IMR-90 (cell line): ENCODE data around the gene KCMF1.

Source experiments
- FOS ChIP-seq: fragments of 150-350 bp; IDR thresholded peaks from 2 replicates; pipeline ENCODE4 v1.6.1; 2016; ENCODE audit warnings: low read depth, low read length
- POLR2A ChIP-seq: IDR thresholded peaks from 2 replicates; pipeline ENCODE4 v1.6.1; 2012; ENCODE audit warnings: mild to moderate bottlenecking, low read depth, low read length
- RAD21 ChIP-seq: IDR thresholded peaks from 2 replicates; pipeline ENCODE4 v1.6.1; 2012; ENCODE audit warnings: low read length, improper control_type of control experiment
- RFX5 ChIP-seq: IDR thresholded peaks from 2 replicates; pipeline ENCODE4 v1.8.0; 2012; ENCODE audit warnings: low read depth, mild to moderate bottlenecking, low read length, moderate library complexity
- TF ChIP-seq, protein P1 (sequence below): conservative IDR thresholded peaks from 2 replicates; pipeline ENCODE4 v1.5.1; 2012; ENCODE audit warnings: mild to moderate bottlenecking, low read depth, low read length, improper control_type of control experiment

DNA sequence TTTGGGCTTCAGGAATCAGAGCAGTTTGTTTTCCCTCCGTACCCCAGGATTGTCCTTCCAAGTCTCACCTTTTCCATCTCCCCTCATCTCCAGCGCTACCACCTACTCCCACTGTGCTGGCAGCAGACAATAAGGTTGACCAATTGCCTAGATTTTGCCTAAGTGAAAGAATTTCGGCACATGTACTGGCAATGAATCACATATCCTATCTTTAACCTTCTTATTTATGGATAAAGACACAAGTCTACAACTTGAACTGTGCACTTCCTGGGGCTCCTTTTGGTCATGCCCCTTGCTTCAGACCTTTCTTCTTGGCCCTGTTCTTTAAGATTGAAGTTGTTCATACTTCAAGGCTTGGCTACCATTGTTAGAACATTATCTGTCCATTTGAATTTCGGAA lies 71.4 kb downstream of the KCMF1 start:
- TF ChIP-seq, protein P1, sequence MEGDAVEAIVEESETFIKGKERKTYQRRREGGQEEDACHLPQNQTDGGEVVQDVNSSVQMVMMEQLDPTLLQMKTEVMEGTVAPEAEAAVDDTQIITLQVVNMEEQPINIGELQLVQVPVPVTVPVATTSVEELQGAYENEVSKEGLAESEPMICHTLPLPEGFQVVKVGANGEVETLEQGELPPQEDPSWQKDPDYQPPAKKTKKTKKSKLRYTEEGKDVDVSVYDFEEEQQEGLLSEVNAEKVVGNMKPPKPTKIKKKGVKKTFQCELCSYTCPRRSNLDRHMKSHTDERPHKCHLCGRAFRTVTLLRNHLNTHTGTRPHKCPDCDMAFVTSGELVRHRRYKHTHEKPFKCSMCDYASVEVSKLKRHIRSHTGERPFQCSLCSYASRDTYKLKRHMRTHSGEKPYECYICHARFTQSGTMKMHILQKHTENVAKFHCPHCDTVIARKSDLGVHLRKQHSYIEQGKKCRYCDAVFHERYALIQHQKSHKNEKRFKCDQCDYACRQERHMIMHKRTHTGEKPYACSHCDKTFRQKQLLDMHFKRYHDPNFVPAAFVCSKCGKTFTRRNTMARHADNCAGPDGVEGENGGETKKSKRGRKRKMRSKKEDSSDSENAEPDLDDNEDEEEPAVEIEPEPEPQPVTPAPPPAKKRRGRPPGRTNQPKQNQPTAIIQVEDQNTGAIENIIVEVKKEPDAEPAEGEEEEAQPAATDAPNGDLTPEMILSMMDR: no peak
- TF ChIP-seq POLR2A (no peak), RAD21 (no peak), FOS (no peak), RFX5 (no peak)
